GM12878 (cell line): ENCODE results near the gene CARD19. TPM values are rescaled to one million over a fixed set of nuclear protein-coding genes. Genes with fewer than 3 reads are reported as not detected.

Experiments
- ATAC-seq: fragments of 200-7000 bp; cut with Tn5 transposase; 3 replicates; pipeline ENCODE4 v1.9.1; 2020; ENCODE audit warnings: mild to moderate bottlenecking, moderate library complexity
- BruUV-seq: library from RNA; stranded (reverse); fragments of 400-500 nt; replicated peaks from 2 replicates; lab custom pipeline; 2021; lab: Mats Ljungman, UMichigan
- CTCF ChIA-PET: fragments of 300-600 bp; sonication (Branson Sonifier 250); formaldehyde crosslinking; extraction: SDS; loops from one replicate; lab custom pipeline; 2021; ENCODE audit warnings: inconsistent platforms; lab: Yijun Ruan, JAX
- POLR2A ChIA-PET: fragments of 350-600 bp; formaldehyde crosslinking; extraction: SDS; loops from one replicate; lab custom pipeline; 2021; ENCODE audit warnings: inconsistent platforms; lab: Charles Lee
- RAD21 ChIA-PET: fragments of 300-600 bp; sonication (Branson Sonifier 250); formaldehyde crosslinking; loops from one replicate; lab custom pipeline; 2023; ENCODE audit warnings: antibody characterized with exemption; ENCODE audit not compliant: unreplicated experiment; lab: Charles Lee
- SMC1A ChIA-PET: fragments of 300-600 bp; sonication (Branson Sonifier 250); formaldehyde crosslinking; loops from one replicate; lab custom pipeline; 2023; ENCODE audit not compliant: unreplicated experiment, uncharacterized antibody; lab: Charles Lee
- DNase-seq: peaks from one replicate; pipeline ENCODE4 v3.0.0-alpha.2; 2011; ENCODE audit warnings: low read depth, low spot score
- FAIRE-seq: peaks from 3 replicates; lab custom pipeline; 2011; peaks lifted over from hg19 to GRCh38; lab: Jason Lieb, UNC
- H2AFZ ChIP-seq: 2 replicates; pipeline ENCODE4 v1.6.0; 2011; ENCODE audit warnings: low read depth, low read length, control low read depth; ENCODE audit not compliant: control insufficient read depth
- H3K27ac ChIP-seq: 2 replicates; pipeline ENCODE4 v1.5.1; 2011; ENCODE audit warnings: control low read depth; ENCODE audit not compliant: control insufficient read depth, insufficient read depth
- H3K27me3 ChIP-seq, 2 experiments: replicated peaks in 1 of 2; 2 replicates each; pipeline versions ENCODE4 v1.6.0 to v1.6.1; 2011; ENCODE audit warnings: low read length in 1 of 2; ENCODE audit not compliant: control insufficient read depth in 2 of 2, insufficient read depth in 2 of 2
- H3K36me3 ChIP-seq, 2 experiments: 2 replicates each; pipeline ENCODE4 v1.5.1; 2011; ENCODE audit warnings: low read length in 1 of 2; ENCODE audit not compliant: control insufficient read depth in 2 of 2, insufficient read depth in 2 of 2
- H3K4me1 ChIP-seq: 2 replicates; pipeline ENCODE4 v1.6.1; 2011; ENCODE audit warnings: mild to moderate bottlenecking, low read length, moderate library complexity, mixed read lengths; ENCODE audit not compliant: control insufficient read depth, insufficient read depth
- H3K4me2 ChIP-seq: 2 replicates; pipeline ENCODE4 v1.6.0; 2011; ENCODE audit warnings: control low read depth; ENCODE audit not compliant: control insufficient read depth, insufficient read depth
- H3K4me3 ChIP-seq: fragments of 200-600 bp; sonication (generic); 2 replicates; pipeline ENCODE4 v1.5.1; 2016
- H3K79me2 ChIP-seq: 2 replicates; pipeline ENCODE4 v1.6.0; 2011; ENCODE audit warnings: low read length; ENCODE audit not compliant: control insufficient read depth, insufficient read depth
- H3K9ac ChIP-seq: 2 replicates; pipeline ENCODE4 v1.8.0; 2011; ENCODE audit warnings: low read length, control low read depth, mixed read lengths; ENCODE audit not compliant: control insufficient read depth, insufficient read depth
- H3K9me3 ChIP-seq: replicated peaks from 3 replicates; pipeline ENCODE4 v1.5.1; 2011; ENCODE audit warnings: mild to moderate bottlenecking, low read length; ENCODE audit not compliant: control insufficient read depth, insufficient read depth
- H4K20me1 ChIP-seq: 2 replicates; pipeline ENCODE4 v1.6.0; 2011; ENCODE audit not compliant: control insufficient read depth, insufficient read depth
- BCL3 ChIP-seq: IDR thresholded peaks from 2 replicates; pipeline ENCODE4 v1.6.1; 2011; ENCODE audit warnings: borderline replicate concordance, low read depth, mild to moderate bottlenecking, moderate library complexity, low read length; ENCODE audit not compliant: insufficient read depth, poor library complexity, severe bottlenecking
- CEBPB ChIP-seq, 2 experiments: fragments of 150-350 bp in 1 of 2; IDR thresholded peaks; 2 replicates each; pipeline ENCODE4 v1.6.1; 2012 to 2014; ENCODE audit warnings: low read depth in 2 of 2, low read length in 2 of 2, borderline replicate concordance in 1 of 2, inconsistent platforms in 1 of 2
- CHD1 ChIP-seq: IDR thresholded peaks from 2 replicates; pipeline ENCODE4 v1.6.1; 2012; ENCODE audit warnings: low read depth, low read length, improper control_type of control experiment
- CHD2 ChIP-seq: IDR thresholded peaks from 2 replicates; pipeline ENCODE4 v1.6.1; 2011; ENCODE audit warnings: low read depth, low read length, improper control_type of control experiment, borderline replicate concordance
- EED ChIP-seq: sonication (generic); IDR thresholded peaks from 2 replicates; pipeline ENCODE4 v1.6.1; 2016; ENCODE audit warnings: antibody characterized with exemption, low read depth
- GABPA ChIP-seq: IDR thresholded peaks from 2 replicates; pipeline ENCODE4 v1.6.1; 2014; ENCODE audit warnings: antibody characterized with exemption, low read depth, mild to moderate bottlenecking, inconsistent platforms
- HDAC2 ChIP-seq: fragments of 200-600 bp; sonication (generic); IDR thresholded peaks from 2 replicates; pipeline ENCODE4 v1.6.1; 2017
- KDM1A ChIP-seq: fragments of 200-600 bp; sonication (generic); IDR thresholded peaks from 2 replicates; pipeline ENCODE4 v1.6.1; 2016; ENCODE audit warnings: borderline replicate concordance
- NFIC ChIP-seq: IDR thresholded peaks from 2 replicates; pipeline ENCODE4 v1.6.1; 2012; ENCODE audit warnings: low read depth, mild to moderate bottlenecking, inconsistent platforms, low read length, moderate library complexity
- RBBP5 ChIP-seq: fragments of 200-600 bp; sonication (generic); conservative IDR thresholded peaks from 2 replicates; pipeline ENCODE4 v1.6.1; 2016
- ZZZ3 ChIP-seq: IDR thresholded peaks from 2 replicates; pipeline ENCODE4 v1.6.1; 2011; ENCODE audit warnings: low read depth; ENCODE audit not compliant: control insufficient read depth, insufficient read length
- WGBS: methylation state at CpG from one replicate; pipeline ENCODE4 v1.1.6; 2016; ENCODE audit warnings: low lambda C conversion rate; ENCODE audit not compliant: insufficient replicate concordance, insufficient coverage; ENCODE audit errors: missing lambda C conversion rate; 5-methylcytosine and 5-hydroxymethylcytosine counted together
- in situ Hi-C: fragments of 300-500 bp; cut with MboI; formaldehyde crosslinking; loops from 9 replicates; pipeline ENCODE4 v1.14.3; 2018; ENCODE audit warnings: mixed read lengths
- intact Hi-C: fragments of 100-400 bp; cut with micrococcal nuclease; formaldehyde crosslinking; loops from one replicate; pipeline ENCODE4 v1.14.2; 2022; ENCODE audit not compliant: unreplicated experiment
- polyA plus RNA-seq, 11 experiments: library from polyadenylated mRNA; depleted of rRNA in 4 of 11; unstranded in 6 of 11; stranded (reverse) in 5 of 11; fragments of >200 nt; fragmentation: Nextera tagmentation in 4 of 11; fragmentation: Illumina TruSeq in 1 of 11; extraction: Ambion mirVana in 4 of 11; extraction: Trizol in 1 of 11; gene quantifications; 1 replicate in 1 of 11; 2 replicates in 10 of 11; pipeline versions ENCODE4 v1.2.1 to v1.2.3, GENCODE V29; 2011 to 2016; ENCODE audit warnings: inconsistent platforms in 2 of 11, missing spikeins in 2 of 11, low read depth in 1 of 11
- total RNA-seq, 4 experiments: library from RNA; depleted of rRNA in 3 of 4; stranded (reverse); fragments of >200 nt in 3 of 4; fragmentation: Illumina TruSeq in 1 of 4; extraction: Trizol in 1 of 4; gene quantifications; 2 replicates each; pipeline versions ENCODE4 v1.2.1 to v1.2.3, GENCODE V29; 2013 to 2021
- TF ChIP-seq, protein P1 (sequence below): IDR thresholded peaks from 2 replicates; pipeline ENCODE4 v1.6.1; 2012; ENCODE audit warnings: low read depth, low read length, improper control_type of control experiment
- TF ChIP-seq, protein P2 (sequence below): fragments of 150-350 bp; IDR thresholded peaks from 2 replicates; pipeline ENCODE4 v1.6.1; 2014; ENCODE audit warnings: mild to moderate bottlenecking, low read depth, low read length
- TF ChIP-seq, protein P3 (sequence below), 3 experiments: IDR thresholded peaks in 2 of 3; conservative IDR thresholded peaks in 1 of 3; 2 replicates each; pipeline ENCODE4 v1.5.1; 2011; ENCODE audit warnings: low read depth in 3 of 3, low read length in 3 of 3, mild to moderate bottlenecking in 3 of 3, control low read depth in 2 of 3, moderate library complexity in 2 of 3, inconsistent platforms in 1 of 3, mixed read lengths in 1 of 3; ENCODE audit not compliant: control insufficient read depth in 2 of 3, insufficient read depth in 1 of 3; ENCODE audit errors: extremely low read depth in 1 of 3
- TF ChIP-seq, protein P4 (sequence below): fragments of 450-650 bp; IDR thresholded peaks from 2 replicates; pipeline ENCODE4 v1.6.1; 2017; ENCODE audit warnings: antibody characterized with exemption, mild to moderate bottlenecking, moderate library complexity

CARD19 gene
- total and polyA plus RNA-seq, 10 of the 15 experiments (the other 5 are each of a cell fraction or from before 2014, with no cell fraction given) = 0.61 to 41.6 (median 19.9) TPM

DNA sequence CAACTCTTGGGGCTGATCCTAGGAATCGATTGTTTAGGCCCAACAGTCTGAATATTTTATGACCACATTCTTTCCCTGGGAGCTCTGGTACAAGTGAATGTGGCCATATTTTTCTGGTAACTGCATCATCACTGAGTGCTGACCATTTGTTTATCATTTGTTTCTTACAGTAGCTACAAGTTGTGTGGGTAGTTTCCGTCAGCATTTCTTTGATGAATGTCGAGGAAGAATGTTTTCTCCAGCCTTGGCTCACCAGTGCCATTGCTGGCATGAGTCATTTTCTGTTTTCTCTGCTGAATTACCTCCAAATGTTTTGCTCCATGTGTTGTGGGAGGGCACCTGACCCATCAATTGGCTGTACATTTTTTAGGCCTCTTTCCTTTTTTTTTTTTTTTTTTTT lies 14.1 kb upstream of the CARD19 start:
- no peak overlapping the region for H3K9ac ChIP-seq
- no peak overlapping the region for H3K4me3 ChIP-seq
- ATAC-seq (no peak), DNase-seq (no peak), FAIRE-seq (no peak)
- H3K27me3 ChIP-seq = no peaks in the 10 kb centered on the region
- no peak overlapping the region for H3K4me2 ChIP-seq
- H3K36me3 ChIP-seq = peaks cover 13 to 21% of the 10 kb centered on the region in 2 experiments
- ChIA-PET CTCF (interaction anchor here (0.6 kb wide), 1 partner anchor 353 kb away, joined by 4 read pairs; no protein-coding TSS in a partner anchor), RAD21 (no interaction called here), POLR2A (interaction anchor here (1.0 to 1.3 kb wide), 2 partner anchors 10 to 13 kb away, joined by 3 to 8 read pairs; no protein-coding TSS in a partner anchor), SMC1A (interaction anchor here (0.7 kb wide), 1 partner anchor 54 kb away, joined by 4 read pairs; no protein-coding TSS in a partner anchor)
- intact Hi-C loops (no loop called here), in situ Hi-C loops (no loop called here)
- BruUV-seq = no TSS peak
- H2AFZ ChIP-seq = no peak overlapping the region
- no peaks in the 10 kb centered on the region for H4K20me1 ChIP-seq
- H3K4me1 ChIP-seq = peaks cover 3% of the 10 kb centered on the region; the same call in 1 of the 2 replicates
- WGBS = 69% methylated on average over 3 of the region's 3 CpGs
- no peaks in the 10 kb centered on the region for H3K79me2 ChIP-seq
- H3K9me3 ChIP-seq = peaks cover 1% of the 10 kb centered on the region; the same call in 2 of the 3 replicates
- H3K27ac ChIP-seq = no peak overlapping the region
- TF ChIP-seq CEBPB (IDR thresholded peaks at IDR 0.05; ENCODE audit: borderline replicate concordance in 1 of 2, low read depth in 2 of 2, low read length in 2 of 2) (no peak), CHD2 (no peak), CHD1 (no peak), NFIC (no peak), GABPA (no peak), BCL3 (no peak), HDAC2 (no peak), ZZZ3 (no peak), KDM1A (no peak), EED (no peak), RBBP5 (no peak)
- TF ChIP-seq, protein P1, sequence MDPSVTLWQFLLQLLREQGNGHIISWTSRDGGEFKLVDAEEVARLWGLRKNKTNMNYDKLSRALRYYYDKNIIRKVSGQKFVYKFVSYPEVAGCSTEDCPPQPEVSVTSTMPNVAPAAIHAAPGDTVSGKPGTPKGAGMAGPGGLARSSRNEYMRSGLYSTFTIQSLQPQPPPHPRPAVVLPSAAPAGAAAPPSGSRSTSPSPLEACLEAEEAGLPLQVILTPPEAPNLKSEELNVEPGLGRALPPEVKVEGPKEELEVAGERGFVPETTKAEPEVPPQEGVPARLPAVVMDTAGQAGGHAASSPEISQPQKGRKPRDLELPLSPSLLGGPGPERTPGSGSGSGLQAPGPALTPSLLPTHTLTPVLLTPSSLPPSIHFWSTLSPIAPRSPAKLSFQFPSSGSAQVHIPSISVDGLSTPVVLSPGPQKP = no peak
- TF ChIP-seq, protein P2, sequence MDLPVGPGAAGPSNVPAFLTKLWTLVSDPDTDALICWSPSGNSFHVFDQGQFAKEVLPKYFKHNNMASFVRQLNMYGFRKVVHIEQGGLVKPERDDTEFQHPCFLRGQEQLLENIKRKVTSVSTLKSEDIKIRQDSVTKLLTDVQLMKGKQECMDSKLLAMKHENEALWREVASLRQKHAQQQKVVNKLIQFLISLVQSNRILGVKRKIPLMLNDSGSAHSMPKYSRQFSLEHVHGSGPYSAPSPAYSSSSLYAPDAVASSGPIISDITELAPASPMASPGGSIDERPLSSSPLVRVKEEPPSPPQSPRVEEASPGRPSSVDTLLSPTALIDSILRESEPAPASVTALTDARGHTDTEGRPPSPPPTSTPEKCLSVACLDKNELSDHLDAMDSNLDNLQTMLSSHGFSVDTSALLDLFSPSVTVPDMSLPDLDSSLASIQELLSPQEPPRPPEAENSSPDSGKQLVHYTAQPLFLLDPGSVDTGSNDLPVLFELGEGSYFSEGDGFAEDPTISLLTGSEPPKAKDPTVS = no peak
- TF ChIP-seq, protein P3, sequence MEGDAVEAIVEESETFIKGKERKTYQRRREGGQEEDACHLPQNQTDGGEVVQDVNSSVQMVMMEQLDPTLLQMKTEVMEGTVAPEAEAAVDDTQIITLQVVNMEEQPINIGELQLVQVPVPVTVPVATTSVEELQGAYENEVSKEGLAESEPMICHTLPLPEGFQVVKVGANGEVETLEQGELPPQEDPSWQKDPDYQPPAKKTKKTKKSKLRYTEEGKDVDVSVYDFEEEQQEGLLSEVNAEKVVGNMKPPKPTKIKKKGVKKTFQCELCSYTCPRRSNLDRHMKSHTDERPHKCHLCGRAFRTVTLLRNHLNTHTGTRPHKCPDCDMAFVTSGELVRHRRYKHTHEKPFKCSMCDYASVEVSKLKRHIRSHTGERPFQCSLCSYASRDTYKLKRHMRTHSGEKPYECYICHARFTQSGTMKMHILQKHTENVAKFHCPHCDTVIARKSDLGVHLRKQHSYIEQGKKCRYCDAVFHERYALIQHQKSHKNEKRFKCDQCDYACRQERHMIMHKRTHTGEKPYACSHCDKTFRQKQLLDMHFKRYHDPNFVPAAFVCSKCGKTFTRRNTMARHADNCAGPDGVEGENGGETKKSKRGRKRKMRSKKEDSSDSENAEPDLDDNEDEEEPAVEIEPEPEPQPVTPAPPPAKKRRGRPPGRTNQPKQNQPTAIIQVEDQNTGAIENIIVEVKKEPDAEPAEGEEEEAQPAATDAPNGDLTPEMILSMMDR (IDR thresholded peaks at IDR 0.05 in 2 of 3, conservative IDR thresholded peaks at IDR 0.05 in 1 of 3; ENCODE audit: control insufficient read depth in 2 of 3, extremely low read depth in 1 of 3, insufficient read depth in 1 of 3, low read depth in 3 of 3, low read length in 3 of 3) = no peak
- TF ChIP-seq, protein P4, sequence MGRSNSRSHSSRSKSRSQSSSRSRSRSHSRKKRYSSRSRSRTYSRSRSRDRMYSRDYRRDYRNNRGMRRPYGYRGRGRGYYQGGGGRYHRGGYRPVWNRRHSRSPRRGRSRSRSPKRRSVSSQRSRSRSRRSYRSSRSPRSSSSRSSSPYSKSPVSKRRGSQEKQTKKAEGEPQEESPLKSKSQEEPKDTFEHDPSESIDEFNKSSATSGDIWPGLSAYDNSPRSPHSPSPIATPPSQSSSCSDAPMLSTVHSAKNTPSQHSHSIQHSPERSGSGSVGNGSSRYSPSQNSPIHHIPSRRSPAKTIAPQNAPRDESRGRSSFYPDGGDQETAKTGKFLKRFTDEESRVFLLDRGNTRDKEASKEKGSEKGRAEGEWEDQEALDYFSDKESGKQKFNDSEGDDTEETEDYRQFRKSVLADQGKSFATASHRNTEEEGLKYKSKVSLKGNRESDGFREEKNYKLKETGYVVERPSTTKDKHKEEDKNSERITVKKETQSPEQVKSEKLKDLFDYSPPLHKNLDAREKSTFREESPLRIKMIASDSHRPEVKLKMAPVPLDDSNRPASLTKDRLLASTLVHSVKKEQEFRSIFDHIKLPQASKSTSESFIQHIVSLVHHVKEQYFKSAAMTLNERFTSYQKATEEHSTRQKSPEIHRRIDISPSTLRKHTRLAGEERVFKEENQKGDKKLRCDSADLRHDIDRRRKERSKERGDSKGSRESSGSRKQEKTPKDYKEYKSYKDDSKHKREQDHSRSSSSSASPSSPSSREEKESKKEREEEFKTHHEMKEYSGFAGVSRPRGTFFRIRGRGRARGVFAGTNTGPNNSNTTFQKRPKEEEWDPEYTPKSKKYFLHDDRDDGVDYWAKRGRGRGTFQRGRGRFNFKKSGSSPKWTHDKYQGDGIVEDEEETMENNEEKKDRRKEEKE = no peak
